Effector memory CD8-positive, alpha-beta T cell (primary cell): ENCODE measurements around the gene NATD1.
"Not testable (repeated sequence)": the region's sequence is repeated elsewhere in the genome, so short reads cannot be mapped to it uniquely, and the experiment has no call there.

Experiments used
- ATAC-seq: fragments of 150-1000 bp; cut with Tn5 transposase; replicated peaks from 2 replicates; pipeline ENCODE4 v1.10.0; 2021; ENCODE audit warnings: mild to moderate bottlenecking, moderate library complexity
- DNase-seq, 3 experiments: peaks; one replicate each; pipeline ENCODE4 v3.0.0; 2021
- H3K27ac Mint-ChIP-seq, 2 donors: one replicate each; pipeline ENCODE4 v1.8.0; 2022; ENCODE audit warnings: mild to moderate bottlenecking in 2 of 2, mixed read lengths in 2 of 2, moderate library complexity in 2 of 2
- H3K27me3 Mint-ChIP-seq, 2 donors: one replicate each; pipeline ENCODE4 v1.8.0; 2022; ENCODE audit warnings: mixed read lengths in 2 of 2
- H3K36me3 Mint-ChIP-seq: one replicate; pipeline ENCODE4 v1.8.0; 2022; ENCODE audit warnings: mild to moderate bottlenecking, moderate library complexity, mixed read lengths; ENCODE audit not compliant: insufficient read depth
- H3K4me1 Mint-ChIP-seq, 2 donors: one replicate each; pipeline ENCODE4 v1.8.0; 2022; ENCODE audit warnings: low read depth in 2 of 2, mixed read lengths in 2 of 2
- H3K4me3 Mint-ChIP-seq, 2 donors: one replicate each; pipeline ENCODE4 v1.8.0; 2022; ENCODE audit warnings: mild to moderate bottlenecking in 2 of 2, mixed read lengths in 2 of 2, moderate library complexity in 2 of 2
- H3K9me3 Mint-ChIP-seq, 2 donors: one replicate each; pipeline ENCODE4 v1.8.0; 2022; ENCODE audit warnings: mixed read lengths in 2 of 2

Gene NATD1

GRCh38 chr17:21242026-21242697 lies 11.0 kb downstream of the NATD1 start:
- Mint-ChIP-seq H3K9me3 (no peaks in the 10 kb centered on the region), H3K4me3 (no peak overlapping the region), H3K36me3 (peaks cover 8% of the 10 kb centered on the region), H3K4me1 (no peaks in the 10 kb centered on the region), H3K27me3 (no peaks in the 10 kb centered on the region), H3K27ac (peak overlapping the region in 1 of 2 donors; percentile 27)
- no peak for ATAC-seq
- DNase-seq: no peak

- DNase-seq (no peak), ATAC-seq (no peak)
- H3K27me3 Mint-ChIP-seq: no peaks in the 10 kb centered on the region
- H3K36me3 Mint-ChIP-seq: peaks cover 8% of the 10 kb centered on the region
- H3K27ac Mint-ChIP-seq: peak overlapping the region in 1 of 2 donors; percentile 27
- no peaks in the 10 kb centered on the region for H3K4me1 Mint-ChIP-seq
- no peaks in the 10 kb centered on the region for H3K9me3 Mint-ChIP-seq
- H3K4me3 Mint-ChIP-seq: no peak overlapping the region
Observed at GRCh38 chr17:21241564-21241963, 11.6 kb downstream of the NATD1 start.

- Mint-ChIP-seq H3K9me3 (no peaks in the 10 kb centered on the region), H3K27me3 (no peaks in the 10 kb centered on the region), H3K27ac (peak overlapping the region in 1 of 2 donors; percentile 27), H3K4me3 (no peak overlapping the region), H3K4me1 (peaks cover 0 to under 1% of the 10 kb centered on the region in 2 donors), H3K36me3 (peaks cover 8% of the 10 kb centered on the region)
- DNase-seq: no peak
- ATAC-seq: no peak
Observed at GRCh38 chr17:21240369-21241055, 12.7 kb downstream of the NATD1 start.

GRCh38 chr17:21239680-21240368 lies 13.4 kb downstream of the NATD1 start:
- Mint-ChIP-seq H3K27ac (no peak overlapping the region), H3K4me1 (peaks cover 0 to 2% of the 10 kb centered on the region in 2 donors), H3K27me3 (no peaks in the 10 kb centered on the region), H3K9me3 (no peaks in the 10 kb centered on the region), H3K4me3 (no peak overlapping the region), H3K36me3 (peaks cover 8% of the 10 kb centered on the region)
- DNase-seq (no peak), ATAC-seq (peak; percentile 51)

GRCh38 chr17:21235921-21236320 lies 17.3 kb downstream of the NATD1 start:
- Mint-ChIP-seq H3K9me3 (peaks cover 7 to 9% of the 10 kb centered on the region in 2 donors), H3K4me1 (peaks cover 0 to 2% of the 10 kb centered on the region in 2 donors), H3K36me3 (no peaks in the 10 kb centered on the region), H3K27ac (peak overlapping the region in 1 of 2 donors; percentile 45), H3K27me3 (no peaks in the 10 kb centered on the region), H3K4me3 (no peak overlapping the region)
- no peak for DNase-seq
- no peak for ATAC-seq

- ATAC-seq: no peak
- H3K4me1 Mint-ChIP-seq: peaks cover 0 to 2% of the 10 kb centered on the region in 2 donors
Observed at GRCh38 chr17:21233581-21234347, 19.4 kb downstream of the NATD1 start.

GRCh38 chr17:21232033-21232749 lies 21.0 kb downstream of the NATD1 start:
- Mint-ChIP-seq H3K9me3 (peaks cover 7 to 9% of the 10 kb centered on the region in 2 donors), H3K27me3 (no peaks in the 10 kb centered on the region), H3K36me3 (no peaks in the 10 kb centered on the region), H3K4me1 (peaks cover 0 to 2% of the 10 kb centered on the region in 2 donors), H3K4me3 (no peak overlapping the region), H3K27ac (no peak overlapping the region)
- ATAC-seq: no peak
- no peak for DNase-seq

More at GRCh38 chr17:21233581-21234347, 19.4 kb downstream of the NATD1 start:
- H3K36me3 Mint-ChIP-seq: no peaks in the 10 kb centered on the region
- no peaks in the 10 kb centered on the region for H3K27me3 Mint-ChIP-seq
- peaks cover 7 to 9% of the 10 kb centered on the region in 2 donors for H3K9me3 Mint-ChIP-seq
- DNase-seq: no peak
- no peak overlapping the region for H3K4me3 Mint-ChIP-seq
- peak overlapping the region in 1 of 2 donors; percentile 53 for H3K27ac Mint-ChIP-seq

- Mint-ChIP-seq H3K9me3 (peaks cover 7 to 9% of the 10 kb centered on the region in 2 donors), H3K4me1 (peaks cover 0 to 2% of the 10 kb centered on the region in 2 donors), H3K27me3 (no peaks in the 10 kb centered on the region), H3K36me3 (no peaks in the 10 kb centered on the region), H3K27ac (no peak overlapping the region), H3K4me3 (no peak overlapping the region)
- ATAC-seq (no peak), DNase-seq (no peak)
Observed at GRCh38 chr17:21231533-21231932, 21.7 kb downstream of the NATD1 start.

- H3K27ac Mint-ChIP-seq: no peak overlapping the region
- no peaks in the 10 kb centered on the region for H3K4me1 Mint-ChIP-seq
- peaks cover 5% of the 10 kb centered on the region for H3K36me3 Mint-ChIP-seq
- H3K9me3 Mint-ChIP-seq: peaks cover 7 to 9% of the 10 kb centered on the region in 2 donors
- no peak overlapping the region for H3K4me3 Mint-ChIP-seq
- H3K27me3 Mint-ChIP-seq: no peaks in the 10 kb centered on the region
- DNase-seq (no peak), ATAC-seq (no peak)
Observed at GRCh38 chr17:21228845-21229244, 24.4 kb downstream of the NATD1 start.

- Mint-ChIP-seq H3K9me3 (peaks cover 7 to 9% of the 10 kb centered on the region in 2 donors), H3K36me3 (peaks cover 5% of the 10 kb centered on the region), H3K27ac (peak overlapping the region in 1 of 2 donors; percentile 30), H3K4me3 (no peak overlapping the region), H3K27me3 (no peaks in the 10 kb centered on the region), H3K4me1 (no peaks in the 10 kb centered on the region)
- no peak for DNase-seq
- no peak for ATAC-seq
Observed at GRCh38 chr17:21228111-21228510, 25.1 kb downstream of the NATD1 start.

- not testable (repeated sequence) for H3K9me3 Mint-ChIP-seq, DNase-seq, ATAC-seq, H3K27ac Mint-ChIP-seq, H3K4me1 Mint-ChIP-seq, H3K36me3 Mint-ChIP-seq, H3K4me3 Mint-ChIP-seq, H3K27me3 Mint-ChIP-seq
Observed at GRCh38 chr17:21227277-21227676, 25.9 kb downstream of the NATD1 start.

- Mint-ChIP-seq H3K36me3 (peaks cover 5% of the 10 kb centered on the region), H3K9me3 (no peaks in the 10 kb centered on the region), H3K4me3 (no peak overlapping the region)
Observed at GRCh38 chr17:21223086-21223485, 30.1 kb downstream of the NATD1 start.

More at GRCh38 chr17:21223086-21223485, 30.1 kb downstream of the NATD1 start:
- Mint-ChIP-seq H3K4me1 (no peaks in the 10 kb centered on the region), H3K27ac (no peak overlapping the region), H3K27me3 (no peaks in the 10 kb centered on the region)
- ATAC-seq: no peak
- no peak for DNase-seq
